ENCODE data around the gene KYAT1. TPM values are rescaled to one million over a fixed set of nuclear protein-coding genes. Genes with fewer than 3 reads are reported as not detected.

Gene KYAT1
- total and polyA plus RNA-seq, 4 experiments from 2014 or later = 9.8 to 12.4 (median 11.3) TPM

DNA sequence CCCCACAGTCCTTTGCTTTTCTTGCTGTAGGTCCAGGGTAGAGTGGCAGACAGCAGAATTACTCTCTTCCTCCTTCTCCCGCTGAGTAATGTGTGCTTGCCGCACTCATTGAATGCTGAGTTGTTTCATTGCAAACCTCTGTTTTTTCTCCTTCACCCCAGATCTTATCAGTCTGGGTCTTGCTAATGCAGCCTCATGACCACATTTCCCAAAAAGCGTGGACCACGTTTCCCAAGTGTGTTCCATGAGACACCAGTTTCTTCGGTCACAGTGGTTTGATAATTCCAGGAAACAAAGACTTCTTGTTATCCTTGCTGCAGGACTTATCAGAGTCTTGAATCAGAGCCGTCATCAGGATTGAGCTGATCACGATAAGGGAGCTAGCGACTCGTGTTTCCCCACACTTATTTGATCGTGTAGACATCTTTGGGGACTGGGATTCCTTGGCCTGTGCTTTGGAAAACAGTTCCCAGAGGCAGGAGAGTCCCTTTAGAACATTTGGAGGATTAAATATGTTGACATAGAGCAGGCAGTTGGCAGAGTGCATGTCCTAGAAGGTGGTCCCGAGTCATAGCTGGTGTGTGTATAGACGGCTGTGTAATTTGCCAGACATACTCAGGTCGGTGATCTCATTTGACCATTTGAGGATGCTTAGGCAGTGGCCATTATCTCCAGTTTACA lies 4.6 kb upstream of the KYAT1 start:
- Mint-ChIP-seq H3K36me3 (peaks cover 29 to 63% of the 10 kb centered on the region in 2 donors), H3K4me1 (peaks cover 33 to 70% (median 56%) of the 10 kb centered on the region in 4 donors), H3K27me3 (no peaks in the 10 kb centered on the region), H3K4me3 (peak overlapping the region in 6 of 8 donors; percentile 15 to 66 (median 44)), H3K27ac (peak overlapping the region; percentile 59 to 92 (median 85)), H3K9me3 (no peaks in the 10 kb centered on the region)
- Histone ChIP-seq H3K27ac (ENCODE audit: low read depth, low read length) (no peak overlapping the region), H3K27me3 (ENCODE audit: insufficient read depth, low read length) (no peaks in the 10 kb centered on the region), H3K36me3 (ENCODE audit: insufficient read depth, low read length) (peaks cover 26% of the 10 kb centered on the region), H3K9me3 (ENCODE audit: control insufficient read depth in 1 of 2, low read length in 2 of 2) (no peaks in the 10 kb centered on the region), H3K4me1 (ENCODE audit: insufficient read depth, low read length) (peaks cover 55% of the 10 kb centered on the region), H3K4me3 (ENCODE audit: low read length in 2 of 2) (no peak overlapping the region)
- DNase-seq = no peak
- ChIA-PET CTCF (ENCODE audit: partially characterized antibody) (no interaction called here), POLR2A (ENCODE audit: partially characterized antibody) (interaction anchor here (1.1 kb wide), 1 partner anchor 12 kb away, joined by 4 read pairs; no protein-coding TSS in a partner anchor)
- intact Hi-C loops (cut with micrococcal nuclease) = no loop called here

DNA sequence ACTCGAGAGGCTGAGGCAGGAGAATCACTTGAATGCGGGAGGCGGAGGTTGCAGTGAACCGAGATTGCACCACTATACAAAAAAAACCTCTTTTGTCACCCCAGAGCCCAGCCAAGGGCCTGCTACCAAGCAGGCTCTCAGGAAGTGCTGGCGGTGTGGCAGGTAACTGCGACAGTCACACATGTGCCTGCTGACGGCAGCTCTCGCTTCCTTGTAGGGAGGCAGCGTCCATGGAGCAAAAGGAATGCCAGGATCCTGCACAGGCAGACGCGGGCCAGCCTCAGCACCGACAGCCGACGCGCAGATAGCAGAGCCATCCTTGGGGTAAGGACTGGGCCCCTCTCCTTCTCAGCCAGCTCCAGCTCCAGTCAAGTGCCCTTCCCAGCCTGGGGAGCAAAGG lies 4.0 kb upstream of the KYAT1 start:
- Histone ChIP-seq H3K27me3 (ENCODE audit: insufficient read depth, low read length) (no peaks in the 10 kb centered on the region), H3K36me3 (ENCODE audit: insufficient read depth, low read length) (peaks cover 26% of the 10 kb centered on the region), H3K4me1 (ENCODE audit: insufficient read depth, low read length) (peaks cover 50% of the 10 kb centered on the region), H3K9me3 (ENCODE audit: control insufficient read depth in 1 of 2, low read length in 2 of 2) (no peaks in the 10 kb centered on the region), H3K27ac (ENCODE audit: low read depth, low read length) (no peak overlapping the region), H3K4me3 (ENCODE audit: low read length in 2 of 2) (no peak overlapping the region)
- DNase-seq = no peak
- Mint-ChIP-seq H3K27ac (peak overlapping the region; percentile 44 to 92 (median 82)), H3K36me3 (peaks cover 29 to 60% of the 10 kb centered on the region in 2 donors), H3K9me3 (no peaks in the 10 kb centered on the region), H3K4me1 (peaks cover 36 to 76% (median 60%) of the 10 kb centered on the region in 4 donors), H3K4me3 (peak overlapping the region in 6 of 8 donors; percentile 25 to 97 (median 66)), H3K27me3 (no peaks in the 10 kb centered on the region)
- ChIA-PET POLR2A (ENCODE audit: partially characterized antibody) (interaction anchor here (5.0 kb wide), 1 partner anchor 11 kb away, joined by 110 read pairs; no protein-coding TSS in a partner anchor), CTCF (ENCODE audit: partially characterized antibody) (no interaction called here)
- intact Hi-C loops (cut with micrococcal nuclease) = no loop called here

DNA sequence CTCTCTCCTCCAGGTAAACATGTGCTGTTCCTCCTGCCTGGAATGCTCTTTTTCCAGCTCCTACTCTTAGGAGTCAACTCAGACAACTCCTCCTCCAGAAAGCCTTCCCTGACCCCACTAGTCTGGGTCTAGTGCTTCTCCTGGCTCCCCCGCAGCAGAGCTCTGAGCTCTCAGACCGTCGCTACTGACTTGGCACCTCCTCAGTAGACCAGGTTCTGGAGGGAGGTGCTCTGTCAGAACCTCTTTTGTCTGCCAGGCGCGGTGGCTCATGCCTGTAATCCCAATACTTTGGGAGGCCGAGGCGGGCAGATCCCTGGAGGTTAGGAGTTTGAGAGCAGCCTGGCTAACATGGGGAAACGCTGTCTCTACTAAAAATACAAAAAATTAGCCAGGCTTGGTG lies 3.6 kb upstream of the KYAT1 start:
- no peaks in the 10 kb centered on the region for H3K9me3 Mint-ChIP-seq
- no peaks in the 10 kb centered on the region for H3K27me3 ChIP-seq (ENCODE audit: insufficient read depth, low read length)
- peaks cover 38 to 75% (median 59%) of the 10 kb centered on the region in 4 donors for H3K4me1 Mint-ChIP-seq
- no peak overlapping the region for H3K27ac ChIP-seq (ENCODE audit: low read depth, low read length)
- peaks cover 50% of the 10 kb centered on the region for H3K4me1 ChIP-seq (ENCODE audit: insufficient read depth, low read length)
- H3K4me3 Mint-ChIP-seq = peak overlapping the region; percentile 6 to 97 (median 69)
- peak overlapping the region; percentile 27 to 95 (median 67) for H3K27ac Mint-ChIP-seq
- H3K36me3 Mint-ChIP-seq = peaks cover 25 to 56% of the 10 kb centered on the region in 2 donors
- H3K4me3 ChIP-seq (ENCODE audit: low read length in 2 of 2) = no peak overlapping the region
- no peaks in the 10 kb centered on the region for H3K9me3 ChIP-seq (ENCODE audit: control insufficient read depth in 1 of 2, low read length in 2 of 2)
- H3K36me3 ChIP-seq (ENCODE audit: insufficient read depth, low read length) = peaks cover 23% of the 10 kb centered on the region
- H3K27me3 Mint-ChIP-seq = no peaks in the 10 kb centered on the region
- intact Hi-C loops (cut with micrococcal nuclease) = no loop called here
- ChIA-PET POLR2A (ENCODE audit: partially characterized antibody) (interaction anchor here (5.0 kb wide), 1 partner anchor 12 kb away, joined by 110 read pairs; no protein-coding TSS in a partner anchor), CTCF (ENCODE audit: partially characterized antibody) (interaction anchor here (1.0 kb wide), 1 partner anchor 43 kb away, joined by 4 read pairs; no protein-coding TSS in a partner anchor)
- no peak for DNase-seq

DNA sequence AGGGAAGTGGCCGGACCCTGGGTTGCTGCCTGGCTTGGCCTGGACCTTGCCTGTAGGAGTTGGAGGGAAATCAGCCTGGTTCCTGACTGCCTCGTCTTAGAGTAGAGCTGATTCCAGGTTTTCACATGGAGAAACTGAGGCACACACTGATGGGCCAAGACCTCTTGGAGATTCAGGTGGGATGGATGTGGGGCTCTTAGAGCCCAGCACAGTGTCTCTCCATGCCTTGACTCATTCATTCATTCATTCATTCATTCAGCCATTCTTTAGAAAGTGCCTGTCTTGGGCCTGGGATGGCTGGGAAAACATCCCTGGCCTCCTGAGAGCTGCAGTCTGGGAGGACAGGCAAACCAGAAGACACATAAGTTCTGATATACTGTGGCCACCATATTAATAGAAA lies 2.4 kb upstream of the KYAT1 start:
- Mint-ChIP-seq H3K27ac (peak overlapping the region; percentile 65 to 98 (median 92)), H3K4me1 (peaks cover 38 to 83% (median 63%) of the 10 kb centered on the region in 4 donors), H3K36me3 (peaks cover 24 to 56% of the 10 kb centered on the region in 2 donors), H3K9me3 (no peaks in the 10 kb centered on the region), H3K4me3 (peak overlapping the region; percentile 94 to 99 (median 97)), H3K27me3 (no peaks in the 10 kb centered on the region)
- ChIA-PET POLR2A (ENCODE audit: partially characterized antibody) (interaction anchor here (5.0 kb wide), 1 partner anchor 13 kb away, joined by 110 read pairs; no protein-coding TSS in a partner anchor), CTCF (ENCODE audit: partially characterized antibody) (interaction anchor here (1.0 kb wide), 1 partner anchor 15 kb away, joined by 3 read pairs; no protein-coding TSS in a partner anchor)
- Histone ChIP-seq H3K27ac (ENCODE audit: low read depth, low read length) (peak overlapping the region; percentile 84), H3K27me3 (ENCODE audit: insufficient read depth, low read length) (no peaks in the 10 kb centered on the region), H3K36me3 (ENCODE audit: insufficient read depth, low read length) (peaks cover 20% of the 10 kb centered on the region), H3K4me3 (ENCODE audit: low read length in 2 of 2) (no peak overlapping the region), H3K4me1 (ENCODE audit: insufficient read depth, low read length) (peaks cover 50% of the 10 kb centered on the region), H3K9me3 (ENCODE audit: control insufficient read depth in 1 of 2, low read length in 2 of 2) (no peaks in the 10 kb centered on the region)
- intact Hi-C loops (cut with micrococcal nuclease) = loop anchor here (5.0 kb wide), 1 partner anchor 327 kb away; no protein-coding TSS in a partner anchor
- no peak for DNase-seq

DNA sequence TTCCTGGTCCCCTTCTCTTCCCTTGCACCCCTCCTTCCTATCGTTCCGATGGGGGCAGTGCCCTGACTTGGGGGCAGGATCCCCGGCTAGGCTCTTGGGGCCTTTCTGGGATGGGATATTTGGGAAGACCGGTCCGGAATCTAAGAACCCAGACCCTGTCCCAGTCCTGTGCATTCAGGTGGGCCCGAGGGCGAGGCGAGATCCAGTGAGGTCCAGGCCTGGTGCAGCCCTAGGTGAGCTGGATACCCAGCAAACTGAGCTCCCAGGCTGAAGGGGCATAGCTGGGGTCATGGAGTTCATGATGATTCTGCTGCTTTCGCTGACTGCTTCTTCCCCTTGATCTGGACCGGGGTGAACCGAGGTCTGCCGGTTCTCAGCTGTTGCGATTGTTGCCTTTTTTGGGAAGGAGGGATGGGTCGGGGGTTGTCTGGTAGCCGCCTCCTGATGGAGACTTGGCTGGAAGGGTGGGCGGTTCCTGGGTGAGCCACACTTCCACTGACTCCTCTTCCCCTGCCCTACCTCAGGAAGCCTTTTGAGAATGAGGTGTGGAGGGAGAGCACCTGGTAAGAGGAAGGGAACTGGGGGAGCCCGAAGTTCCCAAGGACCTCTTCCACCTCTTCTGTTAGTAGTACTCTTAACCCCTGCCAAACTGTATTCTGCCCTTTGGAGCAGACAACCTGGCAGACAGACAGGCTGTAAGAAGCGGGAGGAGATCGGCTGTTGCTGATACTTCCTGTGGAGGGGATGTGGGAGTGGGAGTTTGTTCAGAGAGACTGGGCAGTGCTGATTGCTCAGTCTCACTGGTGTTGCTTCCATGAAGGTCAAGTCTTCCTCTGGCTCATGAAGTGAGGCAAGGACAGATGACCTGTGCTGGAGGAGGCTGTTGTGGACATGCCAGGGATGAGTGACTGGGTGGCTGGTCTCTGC lies 1.2 kb upstream of the KYAT1 start:
- Mint-ChIP-seq H3K4me1 (peaks cover 34 to 77% (median 58%) of the 10 kb centered on the region in 4 donors), H3K36me3 (peaks cover 16 to 44% of the 10 kb centered on the region in 2 donors), H3K27ac (peak overlapping the region; percentile 92 to 98 (median 95)), H3K9me3 (no peaks in the 10 kb centered on the region), H3K4me3 (peak overlapping the region; percentile 94 to 99 (median 97)), H3K27me3 (no peaks in the 10 kb centered on the region)
- Histone ChIP-seq H3K27me3 (ENCODE audit: insufficient read depth, low read length) (no peaks in the 10 kb centered on the region), H3K27ac (ENCODE audit: low read depth, low read length) (peak overlapping the region; percentile 84), H3K36me3 (ENCODE audit: insufficient read depth, low read length) (peaks cover 15% of the 10 kb centered on the region), H3K9me3 (ENCODE audit: control insufficient read depth in 1 of 2, low read length in 2 of 2) (no peaks in the 10 kb centered on the region), H3K4me3 (ENCODE audit: low read length in 2 of 2) (peak overlapping the region; percentile 95 to 99), H3K4me1 (ENCODE audit: insufficient read depth, low read length) (peaks cover 45% of the 10 kb centered on the region)
- POLR2A ChIA-PET (ENCODE audit: partially characterized antibody) = interaction anchor here (0.8 to 5.0 kb wide), 6 partner anchors 14 to 193 kb away, joined by 3 to 110 read pairs (median 6); partner anchors contain the start of genes PHYHD1 and SET
- peak in 1 of 5 donors; percentile 10 for DNase-seq
- CTCF ChIA-PET (ENCODE audit: partially characterized antibody) = interaction anchor here (0.7 to 9.0 kb wide), 6 partner anchors 12 to 65 kb away, joined by 3 to 100 read pairs (median 4); partner anchors contain the start of gene ENDOG
- intact Hi-C loops (cut with micrococcal nuclease) = loop anchor here (1.0 to 5.0 kb wide), 5 partner anchors 19 to 326 kb away; partner anchors contain the start of genes DOLK, NUP188 and TBC1D13

GRCh38 chr9:128877852-128878251 lies 3.9 kb downstream of the KYAT1 start:
- CTCF ChIA-PET (ENCODE audit: partially characterized antibody) = interaction anchor here (5.2 to 9.0 kb wide), 2 partner anchors 13 to 49 kb away, joined by 35 to 100 read pairs; no protein-coding TSS in a partner anchor

More at GRCh38 chr9:128877852-128878251, 3.9 kb downstream of the KYAT1 start:
- no peak overlapping the region for H3K4me3 Mint-ChIP-seq
- H3K27ac Mint-ChIP-seq = no peak overlapping the region
- no peak for DNase-seq
- peaks cover 0 to 12% of the 10 kb centered on the region in 2 donors for H3K36me3 Mint-ChIP-seq
- no peaks in the 10 kb centered on the region for H3K27me3 Mint-ChIP-seq
- peaks cover 9 to 32% (median 20%) of the 10 kb centered on the region in 4 donors for H3K4me1 Mint-ChIP-seq
- intact Hi-C loops (cut with micrococcal nuclease) = no loop called here
- H3K4me3 ChIP-seq (ENCODE audit: low read length in 2 of 2) = no peak overlapping the region
- POLR2A ChIA-PET (ENCODE audit: partially characterized antibody) = interaction anchor here (1.9 kb wide), 1 partner anchor 25 kb away, joined by 7 read pairs; no protein-coding TSS in a partner anchor
- peaks cover 3% of the 10 kb centered on the region for H3K4me1 ChIP-seq (ENCODE audit: insufficient read depth, low read length)
- no peaks in the 10 kb centered on the region for H3K36me3 ChIP-seq (ENCODE audit: insufficient read depth, low read length)
- peaks cover 0 to 2% (median 0%) of the 10 kb centered on the region in 8 donors for H3K9me3 Mint-ChIP-seq
- no peaks in the 10 kb centered on the region for H3K9me3 ChIP-seq (ENCODE audit: control insufficient read depth in 1 of 2, low read length in 2 of 2)
- H3K27ac ChIP-seq (ENCODE audit: low read depth, low read length) = no peak overlapping the region
- H3K27me3 ChIP-seq (ENCODE audit: insufficient read depth, low read length) = no peaks in the 10 kb centered on the region
